GM21528 (cell line): Measurements from ENCODE around the gene BPIFB3.

ENCODE experiments used
- ATAC-seq: cut with Tn5 transposase; IDR thresholded peaks from one replicate; pipeline ENCODE4 v1.9.1; 2021; ENCODE audit warnings: mild to moderate bottlenecking, moderate library complexity; ENCODE audit not compliant: unreplicated experiment, low FRiP score

BPIFB3 gene

GRCh38 chr20:33053291-33054106 is at the start of gene BPIFB3:
BPIFB3 (plus strand) TSS chr20:33053903; CDS start chr20:33055436, 1,533 bp downstream.
- no peak for ATAC-seq

- ATAC-seq, result no peak
Observed at GRCh38 chr20:33004141-33004751, 49.5 kb upstream of the BPIFB3 start, which contains the start of gene SUN5. SUN5 (minus strand) TSS chr20:33004433; CDS start chr20:33004340, 93 bp downstream.

- ATAC-seq, result no peak
Observed at GRCh38 chr20:33005132-33005566, 48.6 kb upstream of the BPIFB3 start.

- no peak for ATAC-seq
Observed at GRCh38 chr20:33005908-33006775, 47.6 kb upstream of the BPIFB3 start.

GRCh38 chr20:33006776-33007375 is 46.8 kb upstream of the BPIFB3 start:
- ATAC-seq, result no peak

GRCh38 chr20:33007376-33008335 is 46.0 kb upstream of the BPIFB3 start, which contains the start of gene BPIFB2:
BPIFB2 (plus strand) TSS chr20:33007704; CDS start chr20:33008575, 871 bp downstream.
- no peak for ATAC-seq

- ATAC-seq, result no peak
Observed at GRCh38 chr20:33008336-33009213, 45.1 kb upstream of the BPIFB3 start.

- no peak for ATAC-seq
Observed at GRCh38 chr20:33009214-33010132, 44.2 kb upstream of the BPIFB3 start.

- ATAC-seq, result no peak
Observed at GRCh38 chr20:33010133-33010504, 43.6 kb upstream of the BPIFB3 start.

GRCh38 chr20:33010674-33011449 is 42.8 kb upstream of the BPIFB3 start:
- no peak for ATAC-seq

GRCh38 chr20:33012327-33013189 is 41.1 kb upstream of the BPIFB3 start:
- no peak for ATAC-seq

GRCh38 chr20:33013701-33014326 is 39.9 kb upstream of the BPIFB3 start:
- ATAC-seq, result no peak

- no peak for ATAC-seq
Observed at GRCh38 chr20:33014336-33015113, 39.2 kb upstream of the BPIFB3 start.

- ATAC-seq, result no peak
Observed at GRCh38 chr20:33015114-33015484, 38.6 kb upstream of the BPIFB3 start.
